ENCODE measurements around the gene OR2W1. TPM values are rescaled to one million over a fixed set of nuclear protein-coding genes. Genes with fewer than 3 reads are reported as not detected.
A peak's percentile ranks its signal among the peaks of the same experiment; 100 is the strongest.

Gene OR2W1
- total RNA-seq, 2 donors from 2014 or later = not detected

- ATAC-seq (no peak), DNase-seq (no peak)
- intact Hi-C loops (cut with DNase I) = no loop called here
Observed at GRCh38 chr6:29009358-29009757, 35.6 kb downstream of the OR2W1 start.

- no peak for DNase-seq
- intact Hi-C loops (cut with DNase I) = no loop called here
- no peak for ATAC-seq
Observed at GRCh38 chr6:29008089-29008488, 36.9 kb downstream of the OR2W1 start.

GRCh38 chr6:29005183-29005885, 39.6 kb downstream of the OR2W1 start, which contains the start of gene ZNF311:
Gene ZNF311 (minus strand): TSS chr6:29005315. CDS start chr6:29003954, 1,361 bp downstream.
- peak; percentile 98 to 99 for ATAC-seq
- peak; percentile 71 for DNase-seq
- intact Hi-C loops (cut with DNase I) = no loop called here

DNA sequence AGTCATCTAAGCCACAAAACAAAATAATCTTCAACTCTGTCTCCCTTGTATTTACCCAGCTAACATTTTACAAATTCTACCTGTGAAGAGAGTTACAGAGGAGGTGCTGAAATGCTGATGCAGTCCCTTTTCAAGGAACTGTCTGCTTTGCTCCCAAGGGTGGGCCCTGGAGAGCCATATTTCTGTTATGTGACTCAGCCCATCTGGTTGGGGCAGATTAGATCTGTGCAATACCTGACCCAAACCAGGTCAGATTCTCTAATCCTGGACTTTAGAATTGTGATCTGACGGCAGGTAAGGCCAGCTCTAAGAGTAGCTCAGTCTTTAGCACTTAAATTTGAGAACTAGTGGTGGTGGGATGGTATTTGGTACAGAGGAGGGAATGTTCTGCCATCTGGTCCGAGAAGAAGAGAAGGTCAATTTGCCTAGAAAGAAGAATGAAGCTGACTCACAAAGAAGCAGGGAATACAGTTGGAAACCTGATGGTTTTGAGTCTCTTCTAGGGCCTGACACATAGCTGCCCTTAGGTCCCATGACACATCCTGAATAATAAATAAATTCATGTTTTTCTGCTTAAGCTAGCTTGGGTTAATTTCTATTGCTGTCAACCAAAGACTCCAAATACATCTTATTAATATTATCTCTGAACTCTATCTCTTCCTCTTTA, 48.0 kb downstream of the OR2W1 start:
- intact Hi-C loops (cut with DNase I) = no loop called here
- ATAC-seq (no peak), DNase-seq (no peak)

DNA sequence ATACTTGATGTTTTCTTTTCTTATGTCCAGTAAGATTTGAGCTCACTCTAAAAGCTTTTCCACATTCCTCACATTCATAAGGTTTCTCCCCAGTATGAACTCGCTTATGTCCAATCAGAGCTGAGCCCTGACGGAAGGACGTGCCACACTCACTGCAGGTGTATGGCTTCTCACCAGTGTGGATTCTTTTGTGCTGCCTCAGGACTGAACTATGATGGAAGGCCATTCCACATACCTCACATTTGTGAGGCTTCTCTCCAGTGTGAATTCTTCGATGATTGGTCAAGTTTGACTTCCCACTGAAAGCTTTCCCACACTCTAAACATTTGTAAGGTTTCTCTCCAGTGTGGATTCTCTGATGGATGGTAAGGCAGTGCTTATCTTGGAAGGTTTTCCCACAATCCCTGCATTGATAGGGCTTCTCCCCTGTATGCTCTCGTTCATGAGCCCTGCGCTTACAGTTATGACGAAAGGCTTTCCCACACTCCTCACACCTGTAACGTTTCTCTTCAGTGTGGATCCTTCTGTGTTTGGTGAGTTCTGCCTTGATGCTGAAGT, 49.8 kb downstream of the OR2W1 start:
- ATAC-seq = no peak
- no peak for DNase-seq
- intact Hi-C loops (cut with DNase I) = no loop called here

Other genes with a start within 250 kb of the OR2W1 start
- 10 to 100 TPM; 20.7 to 25.3 TPM for gene TRIM27, start 121.2 kb downstream of the OR2W1 start, total RNA-seq
- gene ZNF311, start 39.9 kb downstream of the OR2W1 start, total RNA-seq = under 1 TPM; 0.37 to 0.68 TPM
- not detected for gene OR2B3, start 42.1 kb upstream of the OR2W1 start, total RNA-seq
- gene OR2J1, start 54.3 kb upstream of the OR2W1 start, total RNA-seq = not detected
- gene OR2J3, start 62.9 kb upstream of the OR2W1 start, total RNA-seq = not detected
- gene OR2J2, start 125.7 kb upstream of the OR2W1 start, total RNA-seq = not detected